Posterior cingulate gyrus (tissue), 11 donors: ENCODE measurements around the gene NOP53.
"Not testable (repeated sequence)": the region's sequence is repeated elsewhere in the genome, so short reads cannot be mapped to it uniquely, and the experiment has no call there.

Experiments
- DNase-seq, 10 donors: peaks; one replicate each; pipeline versions ENCODE4 v3.0.0 to v3.0.0-alpha.2; 2020 to 2021; ENCODE audit warnings: mixed read lengths in 3 of 10
- intact Hi-C: fragments of 100-400 bp; cut with DNase I; formaldehyde crosslinking; loops from one replicate; pipeline ENCODE4 v1.15.1; 2023

Gene NOP53

DNA sequence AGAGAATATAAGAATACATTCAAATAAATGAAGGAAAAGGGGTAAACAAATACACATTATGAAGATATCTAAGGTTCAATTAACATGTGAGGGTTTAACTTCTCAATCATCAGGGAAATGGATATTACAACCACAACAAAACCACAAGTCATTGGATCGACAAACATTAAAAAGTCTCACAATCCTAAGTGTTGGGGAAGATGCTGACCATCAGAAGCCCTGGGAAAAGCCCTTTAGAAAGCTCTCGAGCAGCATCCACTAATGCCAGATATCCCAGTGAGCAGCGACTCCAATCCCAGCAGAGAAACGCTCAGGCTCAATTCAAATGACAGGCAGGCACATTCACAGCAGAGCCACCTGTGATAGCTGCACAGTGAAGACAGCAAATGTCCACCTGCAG lies 55.9 kb downstream of the NOP53 start:
- no peak for DNase-seq
- intact Hi-C loops: no loop called here

DNA sequence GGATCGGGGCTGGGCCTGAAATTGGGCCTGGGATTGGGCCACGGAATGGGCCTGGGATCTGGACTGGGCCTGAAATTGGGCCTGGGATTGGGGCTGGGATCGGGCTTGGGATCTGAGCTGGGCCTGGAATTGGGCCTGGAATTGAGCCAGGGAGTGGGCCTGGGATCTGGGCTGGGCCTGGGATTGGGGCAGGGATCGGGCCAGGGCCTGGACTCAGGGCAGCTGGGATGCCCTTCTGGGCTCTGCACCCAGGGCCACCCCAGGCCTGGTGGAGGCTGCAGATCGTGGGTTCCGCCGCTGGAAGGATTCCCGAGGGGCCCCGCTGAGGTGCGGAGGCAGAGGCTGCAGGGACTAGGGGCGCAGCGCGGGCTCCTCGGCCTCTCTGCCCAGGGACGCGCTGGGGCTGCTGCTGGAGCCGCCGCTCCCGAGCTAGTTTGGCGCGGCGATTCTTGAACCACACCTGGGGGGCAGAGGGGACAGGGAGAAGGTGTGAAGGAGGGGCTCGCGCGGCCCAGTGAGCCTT lies 57.2 kb downstream of the NOP53 start:
- intact Hi-C loops: no loop called here
- peak in 3 of 10 donors; percentile 39 to 77 (median 62) for DNase-seq

DNA sequence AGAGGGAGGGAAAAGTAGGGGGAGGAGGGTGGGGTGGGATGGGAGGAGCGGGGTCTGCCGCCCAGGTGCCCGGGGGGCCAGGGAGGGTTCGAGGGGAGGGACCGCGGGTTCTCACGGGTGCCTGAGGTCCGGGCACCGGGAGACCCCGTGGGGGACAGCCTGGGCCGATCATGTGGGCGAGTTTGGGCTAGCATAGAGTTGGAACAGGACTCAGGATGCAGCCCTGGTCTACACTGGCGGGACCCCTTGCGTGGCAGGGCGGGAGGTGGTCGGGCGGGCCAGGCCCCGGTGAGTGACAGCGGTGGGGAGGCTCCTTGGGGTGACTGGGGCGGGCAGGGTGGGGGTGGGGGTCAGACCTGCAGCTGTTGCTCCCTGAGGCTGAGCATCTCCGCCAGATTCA lies 57.8 kb downstream of the NOP53 start:
- DNase-seq: peak in 1 of 10 donors; percentile 4
- intact Hi-C loops: not testable (repeated sequence)

- intact Hi-C loops: not testable (repeated sequence)
- DNase-seq: peak in 2 of 10 donors; percentile 25 to 50
Observed at GRCh38 chr19:47803671-47804070, 58.3 kb downstream of the NOP53 start.

DNA sequence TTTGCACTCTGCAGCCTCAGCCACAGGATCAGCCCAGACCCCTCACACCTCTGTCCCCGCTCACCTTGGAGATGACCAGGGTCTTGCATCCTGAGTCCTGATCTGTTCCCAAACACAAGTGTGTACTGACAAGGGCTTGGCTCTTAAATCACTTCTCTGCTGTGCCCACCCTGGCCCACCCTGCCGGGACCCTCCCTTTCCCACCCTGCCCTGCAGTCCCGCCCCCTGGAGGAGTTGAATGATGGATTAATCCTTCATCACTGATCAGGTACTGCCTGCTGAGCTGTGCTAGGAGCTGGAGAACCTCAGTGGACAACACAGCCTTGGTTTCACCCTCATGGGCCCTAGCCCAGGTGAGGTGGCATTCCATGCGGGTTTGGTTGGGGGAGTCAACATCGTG lies 59.1 kb downstream of the NOP53 start, which contains the start of gene TPRX1:
Gene TPRX1, minus strand, starts transcription at position 101 of the 400 bp plus-strand sequence. Its CDS starts 12 bp downstream, at position 89.
- intact Hi-C loops: not testable (repeated sequence)
- peak in 2 of 10 donors; percentile 19 to 29 for DNase-seq

DNA sequence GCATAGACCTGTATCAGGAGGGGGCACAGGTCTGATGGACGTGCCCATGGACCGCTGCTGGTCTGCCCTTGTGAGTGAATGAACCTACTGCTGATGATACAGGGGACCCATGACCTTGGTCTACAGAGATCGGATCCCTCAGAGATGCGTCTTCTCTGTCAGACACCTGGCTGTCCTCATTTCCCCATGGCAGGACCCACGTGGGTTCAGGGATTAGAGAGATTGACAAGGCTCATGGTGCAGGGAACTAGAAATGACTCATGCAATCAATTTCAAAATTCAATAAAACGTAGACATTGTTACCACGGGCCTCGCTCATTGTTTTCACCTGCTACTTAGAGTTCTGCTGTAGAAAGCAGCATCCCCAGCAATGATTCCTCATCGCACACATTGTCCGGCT lies 60.0 kb downstream of the NOP53 start:
- peak in 2 of 10 donors; percentile 12 to 18 for DNase-seq
- intact Hi-C loops: no loop called here

- intact Hi-C loops: no loop called here
- no peak for DNase-seq
Observed at GRCh38 chr19:47806435-47806834, 61.1 kb downstream of the NOP53 start.
